Keratinocyte (primary cell): Measurements from ENCODE around the gene PGAP1. TPM values are rescaled to one million over a fixed set of nuclear protein-coding genes. Genes with fewer than 3 reads are reported as not detected.

Experiments
- DNase-seq: peaks from one replicate; pipeline ENCODE4 v3.0.0-alpha.2; 2011; ENCODE audit warnings: low read depth, missing footprints, low spot score
- FAIRE-seq: peaks from 2 replicates; lab custom pipeline; 2011; peaks lifted over from hg19 to GRCh38; lab: Jason Lieb, UNC
- H2AFZ ChIP-seq: 2 replicates; pipeline ENCODE4 v1.6.0; 2012; ENCODE audit warnings: low read length, control low read depth, inconsistent platforms; ENCODE audit not compliant: control insufficient read depth
- H3K27ac ChIP-seq: 2 replicates; pipeline ENCODE4 v1.5.1; 2011; ENCODE audit warnings: low read length; ENCODE audit not compliant: control insufficient read depth, insufficient read depth
- H3K27me3 ChIP-seq: 3 replicates; pipeline ENCODE4 v1.6.0; 2011; ENCODE audit warnings: low read length; ENCODE audit not compliant: control insufficient read depth, insufficient read depth; ENCODE audit errors: extremely low read depth
- H3K36me3 ChIP-seq, 2 experiments: 2 replicates in 1 of 2; 3 replicates in 1 of 2; pipeline ENCODE4 v1.5.1; 2011; ENCODE audit warnings: low read length in 2 of 2, mild to moderate bottlenecking in 1 of 2; ENCODE audit not compliant: control insufficient read depth in 2 of 2, insufficient read depth in 2 of 2; ENCODE audit errors: extremely low read depth in 1 of 2
- H3K4me1 ChIP-seq: 3 replicates; pipeline ENCODE4 v1.5.1; 2011; ENCODE audit warnings: low read length; ENCODE audit not compliant: control insufficient read depth, insufficient read depth; ENCODE audit errors: extremely low read depth
- H3K4me2 ChIP-seq: 3 replicates; pipeline ENCODE4 v1.6.0; 2011; ENCODE audit warnings: low read depth, low read length; ENCODE audit not compliant: control insufficient read depth, insufficient read depth; ENCODE audit errors: extremely low read depth
- H3K4me3 ChIP-seq, 3 experiments: fragments of 200-600 bp in 1 of 3; sonication (generic) in 1 of 3; 2 replicates in 2 of 3; 3 replicates in 1 of 3; pipeline ENCODE4 v1.5.1; 2011 to 2016; ENCODE audit warnings: low read length in 3 of 3, mild to moderate bottlenecking in 3 of 3, control low read depth in 2 of 3, inconsistent platforms in 1 of 3, low read depth in 1 of 3, mixed read lengths in 1 of 3, mixed run types in 1 of 3, moderate library complexity in 1 of 3; ENCODE audit not compliant: control insufficient read depth in 2 of 3, insufficient read depth in 2 of 3; ENCODE audit errors: extremely low read depth in 1 of 3
- H3K79me2 ChIP-seq: 2 replicates; pipeline ENCODE4 v1.6.0; 2012; ENCODE audit warnings: low read length; ENCODE audit not compliant: control insufficient read depth, insufficient read depth
- H3K9ac ChIP-seq: 3 replicates; pipeline ENCODE4 v1.6.0; 2011; ENCODE audit warnings: low read length; ENCODE audit not compliant: control insufficient read depth, insufficient read depth; ENCODE audit errors: extremely low read depth
- H3K9me1 ChIP-seq: 3 replicates; pipeline ENCODE4 v1.6.0; 2011; ENCODE audit warnings: low read length; ENCODE audit not compliant: control insufficient read depth, insufficient read depth; ENCODE audit errors: extremely low read depth
- H3K9me3 ChIP-seq: 2 replicates; pipeline ENCODE4 v1.5.1; 2012; ENCODE audit warnings: low read depth, low read length; ENCODE audit not compliant: control insufficient read depth
- H4K20me1 ChIP-seq: 3 replicates; pipeline ENCODE4 v1.6.0; 2011; ENCODE audit warnings: low read length; ENCODE audit not compliant: control insufficient read depth, insufficient read depth; ENCODE audit errors: extremely low read depth
- EZH2 ChIP-seq: IDR thresholded peaks from one replicate; pipeline ENCODE4 v1.6.1; 2012; ENCODE audit warnings: inconsistent platforms, mild to moderate bottlenecking, low read length, moderate library complexity
- dilution Hi-C: fragments of 300-500 bp; cut with MboI; formaldehyde crosslinking; loops from one replicate; pipeline ENCODE4 v1.7.0; 2020; ENCODE audit warnings: low sequenced_read_pairs; ENCODE audit not compliant: extremely low pct_ligation_motif_present
- polyA plus RNA-seq, 5 experiments: library from polyadenylated mRNA; depleted of rRNA in 3 of 5; stranded (reverse) in 3 of 5; stranded (forward) in 1 of 5; unstranded in 1 of 5; fragments of >200 nt; gene quantifications; 1 replicate in 1 of 5; 2 replicates in 3 of 5; 3 replicates in 1 of 5; pipeline versions ENCODE4 v1.2.1 to v1.2.3, GENCODE V29; 2011 to 2012; ENCODE audit warnings: missing spikeins in 2 of 5, low read depth in 1 of 5, low replicate concordance in 1 of 5
- TF ChIP-seq, protein P1 (sequence below), 3 experiments: IDR thresholded peaks in 1 of 3; conservative IDR thresholded peaks in 1 of 3; optimal IDR thresholded peaks in 1 of 3; 2 replicates in 2 of 3; 3 replicates in 1 of 3; pipeline versions ENCODE3 to v1.5.1; 2011; ENCODE audit warnings: low read length in 3 of 3, mild to moderate bottlenecking in 3 of 3, moderate library complexity in 2 of 3, control low read depth in 1 of 3, inconsistent platforms in 1 of 3; ENCODE audit not compliant: insufficient read depth in 2 of 3; ENCODE audit errors: extremely low read depth in 1 of 3

Gene PGAP1
- polyA plus RNA-seq, 1 donor (not counting 4 experiments of a cell fraction or from before 2014, with no cell fraction given) = 7.1 TPM

DNA sequence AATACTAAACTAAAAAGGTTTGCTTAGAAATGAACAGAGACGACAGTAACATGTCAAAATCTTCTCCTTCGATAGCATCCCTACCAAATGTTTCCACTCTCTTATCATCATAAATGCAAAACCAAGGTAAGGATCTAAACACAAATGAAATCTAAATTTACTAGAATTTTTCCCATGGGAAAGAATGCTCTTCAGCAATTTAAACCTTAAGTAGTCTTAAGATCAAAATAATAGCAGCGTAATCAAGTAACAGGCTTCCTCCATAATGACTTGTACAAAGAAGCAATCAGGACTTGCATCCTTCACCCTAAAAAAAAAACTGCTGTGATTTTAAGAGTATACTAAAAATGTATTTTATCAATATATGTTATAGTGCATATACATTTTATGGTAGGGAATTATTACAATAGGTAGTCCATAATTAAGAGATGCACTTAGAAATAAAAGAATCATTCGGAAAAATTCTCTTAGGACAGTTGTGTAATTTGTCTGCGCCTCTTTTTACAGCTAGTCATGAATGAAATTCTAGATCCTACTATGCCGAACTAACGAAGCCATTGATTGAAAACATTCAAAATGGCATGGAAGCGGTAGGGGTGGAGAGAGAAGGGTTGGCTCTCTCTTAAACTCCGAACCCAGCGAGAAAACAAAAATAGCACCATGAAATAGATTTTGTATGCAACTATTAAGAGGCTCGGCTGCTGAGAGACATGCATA is 1.3 kb downstream of the PGAP1 start:
- Histone ChIP-seq H3K27me3 (no peaks in the 10 kb centered on the region), H3K9me1 (no peaks in the 10 kb centered on the region), H3K79me2 (peaks cover 58% of the 10 kb centered on the region), H4K20me1 (no peaks in the 10 kb centered on the region), H3K27ac (peak overlapping the region; percentile 95), H3K4me1 (peaks cover 7% of the 10 kb centered on the region), H3K4me3 (peak overlapping the region; percentile 59 to 94 (median 90)), H2AFZ (peak overlapping the region; percentile 85), H3K9me3 (no peaks in the 10 kb centered on the region), H3K9ac (peak overlapping the region; percentile 97), H3K4me2 (peak overlapping the region; percentile 75), H3K36me3 (no peaks in the 10 kb centered on the region)
- dilution Hi-C loops = no loop called here
- TF ChIP-seq, protein P1, sequence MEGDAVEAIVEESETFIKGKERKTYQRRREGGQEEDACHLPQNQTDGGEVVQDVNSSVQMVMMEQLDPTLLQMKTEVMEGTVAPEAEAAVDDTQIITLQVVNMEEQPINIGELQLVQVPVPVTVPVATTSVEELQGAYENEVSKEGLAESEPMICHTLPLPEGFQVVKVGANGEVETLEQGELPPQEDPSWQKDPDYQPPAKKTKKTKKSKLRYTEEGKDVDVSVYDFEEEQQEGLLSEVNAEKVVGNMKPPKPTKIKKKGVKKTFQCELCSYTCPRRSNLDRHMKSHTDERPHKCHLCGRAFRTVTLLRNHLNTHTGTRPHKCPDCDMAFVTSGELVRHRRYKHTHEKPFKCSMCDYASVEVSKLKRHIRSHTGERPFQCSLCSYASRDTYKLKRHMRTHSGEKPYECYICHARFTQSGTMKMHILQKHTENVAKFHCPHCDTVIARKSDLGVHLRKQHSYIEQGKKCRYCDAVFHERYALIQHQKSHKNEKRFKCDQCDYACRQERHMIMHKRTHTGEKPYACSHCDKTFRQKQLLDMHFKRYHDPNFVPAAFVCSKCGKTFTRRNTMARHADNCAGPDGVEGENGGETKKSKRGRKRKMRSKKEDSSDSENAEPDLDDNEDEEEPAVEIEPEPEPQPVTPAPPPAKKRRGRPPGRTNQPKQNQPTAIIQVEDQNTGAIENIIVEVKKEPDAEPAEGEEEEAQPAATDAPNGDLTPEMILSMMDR (optimal IDR thresholded peaks at IDR 0.05 in 1 of 3, IDR thresholded peaks at IDR 0.05 in 1 of 3, conservative IDR thresholded peaks at IDR 0.05 in 1 of 3; ENCODE audit: extremely low read depth in 1 of 3, insufficient read depth in 2 of 3, low read length in 3 of 3) = no peak
- TF ChIP-seq EZH2 = no peak
- FAIRE-seq (no peak), DNase-seq (no peak)

GRCh38 chr2:196924051-196924450 is 2.5 kb downstream of the PGAP1 start:
- no peaks in the 10 kb centered on the region for H3K9me1 ChIP-seq
- no peaks in the 10 kb centered on the region for H3K36me3 ChIP-seq
- TF ChIP-seq EZH2 = no peak
- TF ChIP-seq, protein P1 (optimal IDR thresholded peaks at IDR 0.05 in 1 of 3, IDR thresholded peaks at IDR 0.05 in 1 of 3, conservative IDR thresholded peaks at IDR 0.05 in 1 of 3; ENCODE audit: extremely low read depth in 1 of 3, insufficient read depth in 2 of 3, low read length in 3 of 3) = no peak
- no peak overlapping the region for H2AFZ ChIP-seq
- FAIRE-seq (no peak), DNase-seq (no peak)
- H3K27ac ChIP-seq = no peak overlapping the region
- peak overlapping the region; percentile 75 for H3K4me2 ChIP-seq
- peak overlapping the region; percentile 34 to 59 (median 43) for H3K4me3 ChIP-seq
- no peaks in the 10 kb centered on the region for H3K27me3 ChIP-seq
- H3K9ac ChIP-seq = no peak overlapping the region
- H4K20me1 ChIP-seq = no peaks in the 10 kb centered on the region
- H3K79me2 ChIP-seq = peaks cover 67% of the 10 kb centered on the region
- H3K4me1 ChIP-seq = peaks cover 7% of the 10 kb centered on the region
- dilution Hi-C loops = no loop called here
- no peaks in the 10 kb centered on the region for H3K9me3 ChIP-seq
